ENCODE results near the gene OLIG2. TPM values are rescaled to one million over a fixed set of nuclear protein-coding genes. Genes with fewer than 3 reads are reported as not detected.

OLIG2 gene
- total RNA-seq, 5 donors from 2014 or later (not counting 1 experiment from before 2014, with no cell fraction given), result not detected

DNA sequence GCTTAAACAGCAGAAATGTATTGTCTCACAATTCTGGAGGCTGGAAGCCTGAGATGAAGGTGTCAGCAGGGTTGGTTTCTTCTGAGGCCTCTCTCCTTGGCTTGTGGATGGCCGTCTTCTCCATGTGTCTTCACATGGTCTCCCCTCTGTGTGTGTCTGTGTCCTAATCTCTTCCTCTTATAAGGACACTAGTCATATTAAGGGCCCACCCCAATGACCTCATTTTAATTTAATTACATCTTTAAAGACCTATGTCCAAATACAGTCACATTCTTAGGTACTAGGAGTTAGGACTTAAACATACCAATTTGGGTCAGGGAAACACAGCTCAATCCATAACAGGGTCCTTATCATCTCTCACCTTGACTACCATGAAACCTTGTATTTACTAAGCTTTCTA is 14.8 kb upstream of the OLIG2 start:
- Histone ChIP-seq H3K27ac (ENCODE audit: low read length) (no peak overlapping the region), H3K27me3 (replicated peaks in 1 of 2; ENCODE audit: control insufficient read depth in 2 of 2, extremely low read depth in 1 of 2, insufficient read depth in 2 of 2, low read length in 1 of 2) (peaks cover 3 to 27% of the 10 kb centered on the region in 2 experiments), H3K36me3 (ENCODE audit: control insufficient read depth in 2 of 2, extremely low read depth in 1 of 2, insufficient read depth in 1 of 2, low read length in 1 of 2) (no peaks in the 10 kb centered on the region), H3K9me3 (no peaks in the 10 kb centered on the region), H3K4me3 (ENCODE audit: control insufficient read depth in 1 of 2, extremely low read depth in 1 of 2, low read length in 1 of 2) (no peak overlapping the region), H3K4me1 (ENCODE audit: control insufficient read depth in 1 of 2, extremely low read depth in 1 of 2, insufficient read depth in 2 of 2, low read length in 2 of 2) (no peaks in the 10 kb centered on the region)
- no peak overlapping the region for H3K4me3 Mint-ChIP-seq
- H3K4me1 Mint-ChIP-seq, result no peaks in the 10 kb centered on the region
- ChIA-PET POLR2A (no interaction called here), CTCF (interaction anchor here in 1 of 2 donors (0.6 kb wide), 1 partner anchor 443 kb away, joined by 3 read pairs; no protein-coding TSS in a partner anchor)
- ATAC-seq (replicated peaks in 1 of 4), result no peak
- no peaks in the 10 kb centered on the region for H3K36me3 Mint-ChIP-seq
- H3K27ac Mint-ChIP-seq, result no peak overlapping the region
- no peaks in the 10 kb centered on the region for H3K9me3 Mint-ChIP-seq
- no peak for DNase-seq
- peaks cover 34 to 47% of the 10 kb centered on the region in 2 donors for H3K27me3 Mint-ChIP-seq
- WGBS (ENCODE audit: insufficient coverage), result 100% methylated on average over 1 of the region's 1 CpG

DNA sequence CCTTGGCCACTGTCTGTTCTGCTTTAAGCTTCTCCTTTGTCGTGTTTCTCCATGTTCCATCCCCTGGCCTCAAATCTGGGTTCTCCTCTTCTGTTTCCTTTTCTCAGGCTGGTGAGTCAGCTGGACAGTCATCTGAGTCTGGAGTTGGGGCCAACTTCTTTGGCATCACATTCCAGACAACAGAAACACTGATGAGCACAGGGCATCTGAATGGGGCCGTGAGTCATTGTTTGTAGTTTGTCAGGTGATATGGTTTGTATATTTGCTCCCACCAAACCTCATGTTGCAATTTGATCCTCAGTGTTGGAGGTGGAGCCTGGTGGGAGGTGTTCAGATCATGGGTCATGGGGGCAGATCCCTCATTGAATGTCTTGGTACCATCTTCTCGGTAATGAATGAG is 14.3 kb upstream of the OLIG2 start:
- Histone ChIP-seq H3K27me3 (replicated peaks in 1 of 2; ENCODE audit: control insufficient read depth in 2 of 2, extremely low read depth in 1 of 2, insufficient read depth in 2 of 2, low read length in 1 of 2) (peaks cover 3 to 25% of the 10 kb centered on the region in 2 experiments), H3K4me1 (ENCODE audit: control insufficient read depth in 1 of 2, extremely low read depth in 1 of 2, insufficient read depth in 2 of 2, low read length in 2 of 2) (no peaks in the 10 kb centered on the region), H3K9me3 (no peaks in the 10 kb centered on the region), H3K27ac (ENCODE audit: low read length) (no peak overlapping the region), H3K4me3 (ENCODE audit: control insufficient read depth in 1 of 2, extremely low read depth in 1 of 2, low read length in 1 of 2) (no peak overlapping the region), H3K36me3 (ENCODE audit: control insufficient read depth in 2 of 2, extremely low read depth in 1 of 2, insufficient read depth in 1 of 2, low read length in 1 of 2) (no peaks in the 10 kb centered on the region)
- no peak overlapping the region for H3K4me3 Mint-ChIP-seq
- H3K27ac Mint-ChIP-seq, result no peak overlapping the region
- no peaks in the 10 kb centered on the region for H3K9me3 Mint-ChIP-seq
- 100% methylated on average over 1 of the region's 3 CpGs for WGBS (ENCODE audit: insufficient coverage)
- no peak for ATAC-seq (replicated peaks in 1 of 4)
- H3K4me1 Mint-ChIP-seq, result no peaks in the 10 kb centered on the region
- CTCF ChIA-PET, result interaction anchor here in 1 of 2 donors (0.6 kb wide), 2 partner anchors 9 to 442 kb away, joined by 3 read pairs; no protein-coding TSS in a partner anchor
- POLR2A ChIA-PET, result no interaction called here
- no peaks in the 10 kb centered on the region for H3K36me3 Mint-ChIP-seq
- peaks cover 38 to 53% of the 10 kb centered on the region in 2 donors for H3K27me3 Mint-ChIP-seq
- DNase-seq, result no peak

DNA sequence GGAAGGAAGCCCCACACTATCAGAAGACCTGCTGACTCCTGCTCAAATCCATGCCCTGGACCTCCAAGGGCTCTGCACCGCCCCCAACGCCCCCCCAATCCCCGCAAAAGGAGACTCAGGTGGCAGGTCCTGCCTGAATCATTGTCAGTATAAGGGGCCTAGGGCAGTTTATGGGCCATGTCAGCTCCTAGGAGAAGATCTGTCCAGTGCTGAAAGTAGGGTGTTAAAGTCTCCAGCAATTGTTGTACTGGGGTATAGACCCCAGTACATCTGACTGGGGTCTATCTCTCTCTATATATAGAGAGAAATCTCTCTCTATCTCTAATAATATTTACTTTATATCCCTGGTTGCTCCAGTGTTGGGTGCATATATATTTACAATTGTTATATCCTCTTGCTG is 12.1 kb upstream of the OLIG2 start:
- H3K9me3 ChIP-seq, result no peaks in the 10 kb centered on the region
- peaks cover 56 to 71% of the 10 kb centered on the region in 2 donors for H3K27me3 Mint-ChIP-seq
- ATAC-seq (replicated peaks in 1 of 4) (no peak), DNase-seq (no peak)
- no peaks in the 10 kb centered on the region for H3K36me3 Mint-ChIP-seq
- no peaks in the 10 kb centered on the region for H3K9me3 Mint-ChIP-seq
- no peaks in the 10 kb centered on the region for H3K4me1 ChIP-seq (ENCODE audit: control insufficient read depth in 1 of 2, extremely low read depth in 1 of 2, insufficient read depth in 2 of 2, low read length in 2 of 2)
- no peaks in the 10 kb centered on the region for H3K36me3 ChIP-seq (ENCODE audit: control insufficient read depth in 2 of 2, extremely low read depth in 1 of 2, insufficient read depth in 1 of 2, low read length in 1 of 2)
- H3K4me1 Mint-ChIP-seq, result peaks cover 0 to 1% (median under 1%) of the 10 kb centered on the region in 3 donors
- H3K4me3 Mint-ChIP-seq, result no peak overlapping the region
- H3K27ac ChIP-seq (ENCODE audit: low read length), result no peak overlapping the region
- peaks cover 12 to 26% of the 10 kb centered on the region in 2 experiments for H3K27me3 ChIP-seq (replicated peaks in 1 of 2; ENCODE audit: control insufficient read depth in 2 of 2, extremely low read depth in 1 of 2, insufficient read depth in 2 of 2, low read length in 1 of 2)
- ChIA-PET POLR2A (no interaction called here), CTCF (no interaction called here)
- H3K4me3 ChIP-seq (ENCODE audit: control insufficient read depth in 1 of 2, extremely low read depth in 1 of 2, low read length in 1 of 2), result no peak overlapping the region
- H3K27ac Mint-ChIP-seq, result no peak overlapping the region
- WGBS (ENCODE audit: insufficient coverage), result no CpG with 5 or more reads among the region's 3 CpGs

DNA sequence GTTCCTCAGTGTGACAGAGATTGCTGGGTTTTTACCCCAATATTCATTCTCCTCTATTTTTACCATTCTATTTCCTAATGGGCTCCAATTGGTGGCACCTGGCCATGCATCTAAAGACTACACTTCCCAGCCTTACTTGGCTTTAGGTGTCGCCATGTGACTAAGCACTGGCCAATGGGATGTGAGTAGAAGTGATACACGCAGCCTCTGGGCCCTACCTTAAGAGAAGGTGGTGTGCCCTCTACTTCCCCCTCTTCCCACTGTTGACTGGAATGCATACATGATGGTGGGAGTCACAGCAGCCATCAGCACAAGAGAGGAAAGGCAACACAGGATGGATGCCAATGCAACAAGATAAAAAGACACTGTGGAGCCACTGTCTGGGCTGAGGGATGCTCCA is 11.4 kb upstream of the OLIG2 start:
- no peaks in the 10 kb centered on the region for H3K9me3 Mint-ChIP-seq
- H3K27ac Mint-ChIP-seq, result no peak overlapping the region
- H3K27me3 ChIP-seq (replicated peaks in 1 of 2; ENCODE audit: control insufficient read depth in 2 of 2, extremely low read depth in 1 of 2, insufficient read depth in 2 of 2, low read length in 1 of 2), result peaks cover 13 to 28% of the 10 kb centered on the region in 2 experiments
- H3K27ac ChIP-seq (ENCODE audit: low read length), result no peak overlapping the region
- H3K4me3 Mint-ChIP-seq, result no peak overlapping the region
- no peaks in the 10 kb centered on the region for H3K36me3 ChIP-seq (ENCODE audit: control insufficient read depth in 2 of 2, extremely low read depth in 1 of 2, insufficient read depth in 1 of 2, low read length in 1 of 2)
- no peaks in the 10 kb centered on the region for H3K9me3 ChIP-seq
- no peak overlapping the region for H3K4me3 ChIP-seq (ENCODE audit: control insufficient read depth in 1 of 2, extremely low read depth in 1 of 2, low read length in 1 of 2)
- H3K27me3 Mint-ChIP-seq, result peaks cover 63 to 78% of the 10 kb centered on the region in 2 donors
- H3K4me1 ChIP-seq (ENCODE audit: control insufficient read depth in 1 of 2, extremely low read depth in 1 of 2, insufficient read depth in 2 of 2, low read length in 2 of 2), result peaks cover 0 to 2% of the 10 kb centered on the region in 2 experiments
- no peak for DNase-seq
- POLR2A ChIA-PET, result no interaction called here
- no peaks in the 10 kb centered on the region for H3K36me3 Mint-ChIP-seq
- no CpG with 5 or more reads among the region's 2 CpGs for WGBS (ENCODE audit: insufficient coverage)
- ATAC-seq (replicated peaks in 1 of 4), result no peak
- CTCF ChIA-PET, result no interaction called here
- H3K4me1 Mint-ChIP-seq, result peaks cover 6 to 8% (median 7%) of the 10 kb centered on the region in 3 donors

- Histone ChIP-seq H3K27ac (ENCODE audit: low read length) (no peak overlapping the region), H3K9me3 (no peaks in the 10 kb centered on the region), H3K27me3 (replicated peaks in 1 of 2; ENCODE audit: control insufficient read depth in 2 of 2, extremely low read depth in 1 of 2, insufficient read depth in 2 of 2, low read length in 1 of 2) (peaks cover 13 to 36% of the 10 kb centered on the region in 2 experiments), H3K4me3 (ENCODE audit: control insufficient read depth in 1 of 2, extremely low read depth in 1 of 2, low read length in 1 of 2) (no peak overlapping the region), H3K4me1 (ENCODE audit: control insufficient read depth in 1 of 2, extremely low read depth in 1 of 2, insufficient read depth in 2 of 2, low read length in 2 of 2) (peaks cover 0 to 9% of the 10 kb centered on the region in 2 experiments), H3K36me3 (ENCODE audit: control insufficient read depth in 2 of 2, extremely low read depth in 1 of 2, insufficient read depth in 1 of 2, low read length in 1 of 2) (no peaks in the 10 kb centered on the region)
- Mint-ChIP-seq H3K36me3 (no peaks in the 10 kb centered on the region), H3K9me3 (no peaks in the 10 kb centered on the region), H3K4me1 (peaks cover 10 to 12% (median 11%) of the 10 kb centered on the region in 3 donors), H3K4me3 (no peak overlapping the region), H3K27me3 (peaks cover 67 to 82% of the 10 kb centered on the region in 2 donors), H3K27ac (no peak overlapping the region)
- ChIA-PET POLR2A (no interaction called here), CTCF (no interaction called here)
- WGBS (ENCODE audit: insufficient coverage), result 68% methylated on average over 2 of the region's 4 CpGs
- ATAC-seq (replicated peaks in 1 of 4) (no peak), DNase-seq (no peak)
These were observed 10.6 kb upstream of the OLIG2 start for GRCh38 chr21:33015096-33015495.

DNA sequence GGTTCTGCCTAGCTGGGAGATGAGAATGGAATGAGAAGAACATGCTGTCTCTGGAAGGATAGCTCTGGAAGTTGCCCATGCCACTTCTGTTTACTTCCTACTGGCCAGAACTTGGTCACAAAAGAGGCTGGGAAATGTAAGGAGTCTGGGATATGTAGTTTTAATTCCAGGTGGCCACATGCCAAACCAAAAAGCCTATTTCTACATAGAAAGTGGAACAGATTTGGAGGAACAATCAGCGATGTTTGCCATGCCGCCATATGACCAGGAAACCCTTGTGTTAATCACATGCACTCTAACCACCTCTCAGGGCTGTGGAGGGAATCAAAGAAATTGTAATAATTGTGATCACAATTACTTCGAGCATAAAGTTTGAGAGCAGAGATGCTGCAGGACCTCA is 10.0 kb upstream of the OLIG2 start:
- Mint-ChIP-seq H3K27me3 (peaks cover 68 to 83% of the 10 kb centered on the region in 2 donors), H3K36me3 (no peaks in the 10 kb centered on the region), H3K27ac (no peak overlapping the region), H3K4me1 (peaks cover 15 to 17% (median 17%) of the 10 kb centered on the region in 3 donors), H3K4me3 (no peak overlapping the region), H3K9me3 (no peaks in the 10 kb centered on the region)
- no peaks in the 10 kb centered on the region for H3K36me3 ChIP-seq (ENCODE audit: control insufficient read depth in 2 of 2, extremely low read depth in 1 of 2, insufficient read depth in 1 of 2, low read length in 1 of 2)
- ChIA-PET CTCF (no interaction called here), POLR2A (no interaction called here)
- no peak overlapping the region for H3K4me3 ChIP-seq (ENCODE audit: control insufficient read depth in 1 of 2, extremely low read depth in 1 of 2, low read length in 1 of 2)
- H3K4me1 ChIP-seq (ENCODE audit: control insufficient read depth in 1 of 2, extremely low read depth in 1 of 2, insufficient read depth in 2 of 2, low read length in 2 of 2), result peaks cover 0 to 15% of the 10 kb centered on the region in 2 experiments
- no peaks in the 10 kb centered on the region for H3K9me3 ChIP-seq
- no peak overlapping the region for H3K27ac ChIP-seq (ENCODE audit: low read length)
- no CpG with 5 or more reads among the region's 3 CpGs for WGBS (ENCODE audit: insufficient coverage)
- no peak for ATAC-seq (replicated peaks in 1 of 4)
- DNase-seq, result no peak
- H3K27me3 ChIP-seq (replicated peaks in 1 of 2; ENCODE audit: control insufficient read depth in 2 of 2, extremely low read depth in 1 of 2, insufficient read depth in 2 of 2, low read length in 1 of 2), result peaks cover 13 to 37% of the 10 kb centered on the region in 2 experiments
